ENCODE results near the gene ZNF358. TPM values are rescaled to one million over a fixed set of nuclear protein-coding genes. Genes with fewer than 3 reads are reported as not detected.
"Not testable (repeated sequence)": the region's sequence is repeated elsewhere in the genome, so short reads cannot be mapped to it uniquely, and the experiment has no call there.

ZNF358 gene
- total and polyA plus RNA-seq, 10 donors = 22.8 to 50.5 (median 43.1) TPM

- intact Hi-C loops (cut with DNase I; ENCODE audit: low total_unique reads) = no loop called here
- H3K27me3 ChIP-seq (replicated peaks in 1 of 7) = no peaks in the 10 kb centered on the region
- peaks cover 13 to 58% (median 42%) of the 10 kb centered on the region in 6 donors for H3K4me1 ChIP-seq
- peak overlapping the region; percentile 80 to 93 (median 88) for H3K27ac ChIP-seq
- H3K4me3 ChIP-seq = peak overlapping the region; percentile 71 to 93 (median 86)
- DNase-seq = no peak
- no peak for TF ChIP-seq POLR2AphosphoS5 (IDR thresholded peaks at IDR 0.05)
- TF ChIP-seq CTCF (IDR thresholded peaks at IDR 0.05 in 8 of 11, conservative IDR thresholded peaks at IDR 0.05 in 3 of 11) = no peak
- TF ChIP-seq POLR2A (IDR thresholded peaks at IDR 0.05) = no peak
- WGBS, 5 donors = 13 to 17% (median 15%) methylated on average over 29 to 30 of the region's 30 CpGs
- H3K36me3 ChIP-seq = peaks cover 0 to 67% (median 41%) of the 10 kb centered on the region in 6 donors
- H3K9me3 ChIP-seq = no peaks in the 10 kb centered on the region
Measured at GRCh38 chr19:7535998-7536695, 20.2 kb downstream of the ZNF358 start.

DNA sequence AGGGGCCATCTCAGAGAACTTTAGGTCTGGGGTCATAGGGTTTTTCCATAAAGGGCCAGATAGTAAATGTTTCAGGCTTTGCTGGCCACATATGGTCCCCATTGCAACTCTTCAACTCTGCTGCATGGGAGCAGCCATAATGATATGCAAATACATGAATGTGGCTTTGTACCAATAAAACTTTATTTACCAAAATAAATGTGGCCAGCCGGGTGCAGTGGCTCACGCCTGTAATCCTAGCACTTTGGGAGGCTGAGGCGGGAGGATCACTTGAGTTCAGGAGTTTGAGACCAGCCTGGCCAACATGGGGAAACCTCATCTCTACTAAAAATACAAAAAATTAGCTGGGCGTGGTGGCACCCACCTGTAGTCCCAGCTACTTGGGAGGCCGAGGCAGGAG lies 23.1 kb downstream of the ZNF358 start:
- Histone ChIP-seq H3K4me1 (peaks cover 7 to 57% (median 31%) of the 10 kb centered on the region in 6 donors), H3K36me3 (peaks cover 2 to 73% (median 65%) of the 10 kb centered on the region in 6 donors)
- DNase-seq; H3K4me3 ChIP-seq; H3K27me3 ChIP-seq (replicated peaks in 1 of 7); intact Hi-C loops (cut with DNase I; ENCODE audit: low total_unique reads); H3K9me3 ChIP-seq; H3K27ac ChIP-seq: not testable (repeated sequence)
- WGBS, 5 donors = 96 to 99% (median 98%) methylated on average over 5 of the region's 5 CpGs

GRCh38 chr19:7539827-7540425 lies 24.0 kb downstream of the ZNF358 start:
- intact Hi-C loops (cut with DNase I; ENCODE audit: low total_unique reads) = no loop called here
- H3K4me3 ChIP-seq = no peak overlapping the region
- no peak for TF ChIP-seq POLR2A (IDR thresholded peaks at IDR 0.05)
- TF ChIP-seq CTCF (IDR thresholded peaks at IDR 0.05 in 8 of 11, conservative IDR thresholded peaks at IDR 0.05 in 3 of 11) = no peak
- TF ChIP-seq POLR2AphosphoS5 (IDR thresholded peaks at IDR 0.05) = peak in 1 of 3 donors; percentile 38
- H3K36me3 ChIP-seq = peaks cover 2 to 83% (median 71%) of the 10 kb centered on the region in 6 donors
- peaks cover 7 to 57% (median 29%) of the 10 kb centered on the region in 6 donors for H3K4me1 ChIP-seq
- H3K9me3 ChIP-seq = no peaks in the 10 kb centered on the region
- H3K27me3 ChIP-seq (replicated peaks in 1 of 7) = no peaks in the 10 kb centered on the region
- 89 to 97% (median 96%) methylated on average over 15 to 28 of the region's 28 CpGs for WGBS, 5 donors
- DNase-seq = no peak
- peak overlapping the region in 1 of 8 donors; percentile 29 for H3K27ac ChIP-seq

- Histone ChIP-seq H3K9me3 (no peaks in the 10 kb centered on the region), H3K27me3 (replicated peaks in 1 of 7) (no peaks in the 10 kb centered on the region), H3K4me1 (peaks cover 7 to 60% (median 33%) of the 10 kb centered on the region in 6 donors), H3K4me3 (no peak overlapping the region), H3K36me3 (peaks cover 2 to 91% (median 71%) of the 10 kb centered on the region in 6 donors), H3K27ac (no peak overlapping the region)
- TF ChIP-seq POLR2AphosphoS5 (IDR thresholded peaks at IDR 0.05) (peak in 1 of 3 donors; percentile 27), POLR2A (IDR thresholded peaks at IDR 0.05) (no peak), CTCF (IDR thresholded peaks at IDR 0.05 in 8 of 11, conservative IDR thresholded peaks at IDR 0.05 in 3 of 11) (no peak)
- DNase-seq = no peak
- WGBS, 5 donors = 83 to 94% (median 90%) methylated on average over 27 to 39 of the region's 39 CpGs
- intact Hi-C loops (cut with DNase I; ENCODE audit: low total_unique reads) = no loop called here
Measured at GRCh38 chr19:7540761-7541474, 25.0 kb downstream of the ZNF358 start.

Measured in spleen (tissue), 11 donors.